ENCODE data around the gene GCNT4.
A peak's percentile ranks its signal among the peaks of the same experiment; 100 is the strongest.
"Not testable (repeated sequence)": the region's sequence is repeated elsewhere in the genome, so short reads cannot be mapped to it uniquely, and the experiment has no call there.

GCNT4 gene, protein sequence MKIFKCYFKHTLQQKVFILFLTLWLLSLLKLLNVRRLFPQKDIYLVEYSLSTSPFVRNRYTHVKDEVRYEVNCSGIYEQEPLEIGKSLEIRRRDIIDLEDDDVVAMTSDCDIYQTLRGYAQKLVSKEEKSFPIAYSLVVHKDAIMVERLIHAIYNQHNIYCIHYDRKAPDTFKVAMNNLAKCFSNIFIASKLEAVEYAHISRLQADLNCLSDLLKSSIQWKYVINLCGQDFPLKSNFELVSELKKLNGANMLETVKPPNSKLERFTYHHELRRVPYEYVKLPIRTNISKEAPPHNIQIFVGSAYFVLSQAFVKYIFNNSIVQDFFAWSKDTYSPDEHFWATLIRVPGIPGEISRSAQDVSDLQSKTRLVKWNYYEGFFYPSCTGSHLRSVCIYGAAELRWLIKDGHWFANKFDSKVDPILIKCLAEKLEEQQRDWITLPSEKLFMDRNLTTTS

DNA sequence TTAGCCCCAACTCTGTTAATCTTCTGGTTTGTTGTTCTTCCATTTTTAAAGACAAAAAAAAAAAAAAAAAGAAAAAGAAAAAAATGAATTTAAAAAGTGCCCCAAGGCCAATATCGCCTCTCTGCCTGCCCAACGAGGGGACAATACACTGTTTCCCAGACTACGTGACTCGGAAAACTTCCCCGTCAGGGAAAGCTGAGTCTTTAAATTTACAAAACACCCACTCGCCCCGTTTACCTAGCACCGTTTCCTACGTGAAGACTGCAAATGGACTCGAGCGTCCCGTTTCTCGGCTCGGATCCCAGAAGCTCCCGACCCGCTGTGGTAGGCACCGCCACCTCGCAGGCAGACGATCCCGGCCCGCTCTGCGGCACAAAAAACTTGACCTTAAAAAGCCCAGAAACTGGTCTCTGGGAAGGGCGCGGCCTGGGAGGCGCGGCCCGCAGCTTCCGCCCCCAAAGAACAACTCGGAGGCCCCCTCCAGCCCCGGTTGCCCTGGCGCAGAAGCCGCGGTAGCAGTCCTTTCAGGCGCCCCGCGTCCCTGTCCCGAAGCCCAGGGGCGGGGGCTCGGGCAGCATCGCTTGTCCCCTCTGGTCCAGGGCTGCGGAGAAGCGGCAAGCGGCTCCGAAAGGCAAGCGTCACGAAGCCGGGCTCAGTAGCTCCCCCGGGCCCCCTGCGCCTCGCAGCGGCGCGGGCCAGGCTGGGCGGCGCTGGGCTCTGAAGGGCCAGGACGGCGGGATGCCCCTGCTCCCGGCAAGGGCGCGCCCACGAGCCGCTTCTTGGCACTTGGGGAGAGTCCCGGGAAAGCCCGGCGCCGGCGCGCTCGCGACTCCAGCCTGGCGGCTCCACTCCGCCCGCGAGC, at the start of gene GCNT4:
Gene GCNT4 (minus strand): TSS at position 367 of the 862 bp plus-strand sequence. CDS start 22,521 bp downstream, outside the sequence.
- DNase-seq: peak; percentile 40

GRCh38 chr5:75095956-75096355, 43.6 kb upstream of the GCNT4 start:
- not testable (repeated sequence) for DNase-seq

- DNase-seq: no peak
These were observed 39.2 kb upstream of the GCNT4 start for GRCh38 chr5:75091597-75091996.

- DNase-seq: no peak
These were observed 37.3 kb upstream of the GCNT4 start for GRCh38 chr5:75089662-75090061.

DNA sequence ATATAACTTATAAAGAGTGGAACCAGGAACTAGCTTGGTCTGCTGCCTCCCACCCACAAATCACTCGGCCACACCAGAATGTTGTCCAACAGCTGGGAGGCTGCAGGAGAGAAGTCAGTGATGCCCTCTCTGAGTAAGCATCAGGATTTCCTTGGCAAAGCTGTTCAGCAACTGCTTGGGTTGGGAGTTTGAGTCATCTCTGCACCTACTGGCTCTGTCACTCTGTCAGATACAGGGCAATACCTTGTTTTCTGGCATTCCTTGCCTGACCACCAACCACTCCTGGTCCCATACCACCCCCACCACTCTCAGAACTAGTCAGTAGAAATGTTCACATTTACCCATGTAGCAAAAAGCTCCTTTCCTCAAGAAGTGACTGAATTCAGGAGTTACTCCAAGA, 36.8 kb upstream of the GCNT4 start:
- no peak for DNase-seq

- no peak for DNase-seq
These were observed 36.3 kb upstream of the GCNT4 start for GRCh38 chr5:75088648-75089047.

GRCh38 chr5:75081510-75081909, 29.2 kb upstream of the GCNT4 start:
- no peak for DNase-seq

DNA sequence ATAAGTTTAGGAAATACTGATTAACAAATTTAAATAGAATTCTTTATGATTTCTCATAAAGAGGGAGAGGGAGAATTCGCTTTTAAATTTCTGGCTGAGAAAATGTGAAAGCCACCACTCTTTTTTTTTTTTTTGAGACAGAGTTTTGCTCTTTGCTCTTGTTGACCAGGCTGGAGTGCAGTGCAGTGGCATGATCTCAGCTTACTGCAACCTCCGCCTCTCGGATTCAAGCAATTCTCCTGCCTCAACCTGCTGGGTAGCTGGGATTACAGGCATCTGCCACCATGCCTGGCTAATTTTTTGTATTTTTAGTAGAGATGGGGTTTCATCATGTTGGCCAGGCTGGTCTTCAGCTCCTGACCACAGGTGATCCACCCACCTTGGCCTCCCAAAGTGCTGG, 27.0 kb upstream of the GCNT4 start:
- DNase-seq: not testable (repeated sequence)

DNA sequence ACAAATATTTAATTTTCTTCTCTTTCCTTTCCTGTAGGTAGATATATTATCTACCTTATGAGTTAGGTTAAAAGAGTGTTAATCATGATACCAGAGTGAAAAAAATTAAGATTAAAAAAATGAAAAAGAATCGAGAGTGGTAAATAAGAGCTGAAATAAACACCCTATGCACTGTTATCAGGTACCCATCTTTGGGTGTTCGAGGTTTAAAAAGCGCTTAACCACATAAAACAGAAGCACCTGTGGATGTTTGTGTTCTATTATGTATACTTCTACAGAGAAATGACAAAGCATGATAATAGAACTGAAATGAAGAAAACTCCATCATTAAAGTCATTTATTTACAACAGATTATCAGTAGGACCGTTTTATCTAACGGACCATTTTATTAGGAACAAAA, 25.7 kb upstream of the GCNT4 start:
- DNase-seq: no peak

DNA sequence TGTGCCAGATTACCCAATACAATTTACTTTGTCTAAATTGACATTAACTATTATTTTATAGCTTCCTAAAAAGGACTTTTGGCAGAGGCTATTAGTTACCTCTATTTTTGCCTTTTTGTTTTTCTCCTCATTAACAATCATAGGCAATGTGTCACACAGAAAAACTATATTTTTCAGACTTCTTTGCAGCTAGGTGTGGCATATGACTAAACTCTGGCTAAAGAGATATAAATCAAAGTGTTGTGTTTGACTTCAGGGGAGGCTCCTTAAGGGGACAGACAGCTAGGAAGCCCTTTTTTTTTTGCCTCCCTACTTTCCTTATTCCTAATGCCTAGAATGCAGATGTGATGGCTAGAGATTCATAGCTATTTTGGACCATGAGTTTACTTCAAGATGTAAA, 19.7 kb upstream of the GCNT4 start:
- no peak for DNase-seq

GRCh38 chr5:75071100-75071499, 18.7 kb upstream of the GCNT4 start:
- no peak for DNase-seq

DNA sequence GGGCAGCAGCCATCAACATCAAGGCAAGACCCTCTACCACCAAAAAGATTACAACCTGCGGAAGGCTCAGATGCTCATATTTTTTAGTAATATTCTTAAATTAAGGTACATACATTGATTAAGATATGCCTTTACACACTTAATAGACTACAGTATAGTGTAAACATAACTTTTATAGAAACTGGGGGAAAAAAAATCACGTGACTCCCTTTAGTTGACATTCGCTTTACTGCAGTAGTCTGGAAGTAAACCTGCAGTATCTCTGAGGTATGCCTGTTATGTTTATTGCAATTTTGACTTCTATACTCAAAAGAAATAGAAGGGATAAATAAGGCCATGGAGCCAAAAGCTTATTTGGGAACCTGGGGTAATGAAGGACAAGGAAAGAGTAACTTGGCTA, 15.1 kb upstream of the GCNT4 start:
- DNase-seq: no peak

DNA sequence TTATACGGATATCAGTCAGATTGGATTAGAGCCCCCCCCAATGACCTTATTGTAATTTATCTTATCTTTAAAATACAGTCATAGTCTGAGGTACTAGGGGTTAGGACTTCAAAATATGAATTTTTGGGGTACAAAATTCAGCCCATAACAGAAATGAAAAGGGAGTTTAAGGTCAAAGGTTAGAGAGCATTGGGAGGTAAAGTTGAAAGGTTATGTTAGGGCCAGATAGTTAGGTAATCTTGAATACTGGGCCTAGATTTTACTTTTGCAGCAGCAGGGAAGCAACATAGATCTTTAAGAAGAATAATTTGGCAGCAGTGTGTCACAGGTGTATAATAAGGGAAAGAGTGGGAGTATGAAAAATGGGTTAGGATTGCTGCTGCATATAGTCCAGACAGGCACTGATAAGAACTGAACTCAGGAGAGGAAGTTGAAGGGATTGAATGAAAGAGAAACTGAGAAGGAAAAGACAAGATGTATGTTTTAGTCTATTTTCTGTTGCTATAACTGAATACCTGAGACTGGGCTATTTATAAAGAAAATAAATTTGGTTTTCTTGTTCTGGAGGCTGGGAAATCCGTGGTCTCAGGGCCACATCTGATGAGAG, 10.7 kb upstream of the GCNT4 start:
- DNase-seq: no peak

DNA sequence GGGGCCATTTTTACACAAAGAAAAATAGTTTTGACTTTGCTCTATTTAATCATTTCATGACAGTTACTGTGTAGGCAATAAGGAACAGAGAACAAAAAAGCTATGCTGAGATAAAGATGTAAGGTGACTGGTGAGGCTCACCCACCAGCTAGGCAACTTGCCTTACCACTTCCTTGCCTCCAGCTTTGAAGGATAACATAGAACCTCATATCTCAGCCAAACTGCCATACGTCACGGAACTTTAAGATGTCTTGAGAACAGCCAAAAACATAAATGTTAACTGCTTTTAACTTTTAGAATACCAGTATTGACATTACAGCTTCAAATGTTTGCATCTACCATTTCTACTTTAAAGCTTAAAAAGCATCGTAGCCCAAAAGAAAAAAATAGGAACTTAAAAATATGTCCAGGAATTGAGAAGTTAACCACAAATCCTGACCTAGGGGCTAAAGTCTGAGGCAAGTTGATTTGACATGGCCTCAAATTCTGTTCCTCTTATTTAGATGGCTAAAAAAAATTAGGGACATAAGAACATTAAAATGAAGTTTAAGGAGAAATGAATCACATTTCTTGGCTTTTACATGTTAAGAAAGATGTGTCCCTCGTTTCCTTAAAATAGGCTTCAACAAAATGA, 7.7 kb upstream of the GCNT4 start:
- peak; percentile 26 for DNase-seq

DNA sequence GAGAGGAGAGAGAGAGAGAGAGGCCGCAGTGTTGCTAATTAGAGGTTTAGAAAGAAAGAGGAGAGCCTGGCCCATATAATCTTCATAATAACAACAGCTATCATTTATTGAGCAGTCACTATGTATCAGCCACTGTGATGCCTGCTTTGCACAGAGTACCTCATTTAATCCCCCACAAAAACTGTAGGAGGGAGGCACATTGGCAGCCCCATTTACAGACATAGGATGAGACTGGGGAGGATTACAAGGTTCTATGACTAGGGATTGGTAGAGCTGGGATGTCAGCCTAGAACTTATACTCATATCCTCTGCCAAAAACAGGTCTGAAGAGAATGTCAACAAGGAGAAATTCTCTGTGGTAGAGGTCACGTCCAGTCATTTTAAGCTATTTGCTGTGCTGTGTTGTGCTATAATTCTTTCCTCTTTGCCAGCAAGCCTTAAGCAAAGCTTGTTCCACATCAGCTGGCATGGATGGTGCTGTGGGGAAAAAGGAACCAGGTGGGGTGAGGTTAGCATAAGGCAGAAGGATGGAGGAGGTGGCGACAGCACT, 6.7 kb upstream of the GCNT4 start:
- DNase-seq: no peak

DNA sequence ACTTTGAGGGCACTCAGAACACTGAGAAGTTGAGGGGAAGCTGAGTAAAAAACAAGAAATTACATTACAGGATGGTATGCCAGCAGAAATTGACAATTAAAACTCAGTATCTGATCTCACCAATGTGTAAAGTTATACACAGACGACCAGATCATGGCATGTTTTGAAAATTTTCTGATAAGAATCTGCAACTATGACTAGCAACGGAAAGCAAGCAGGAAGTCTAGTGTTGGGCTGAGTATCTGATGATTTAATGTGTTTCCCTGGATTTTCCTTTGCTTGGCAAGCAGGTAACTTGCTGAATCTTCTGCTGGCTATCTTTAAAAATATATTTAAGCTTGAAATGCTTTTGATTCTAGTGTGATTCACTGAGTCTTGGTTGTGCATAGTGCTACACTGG, 5.2 kb upstream of the GCNT4 start:
- no peak for DNase-seq

DNA sequence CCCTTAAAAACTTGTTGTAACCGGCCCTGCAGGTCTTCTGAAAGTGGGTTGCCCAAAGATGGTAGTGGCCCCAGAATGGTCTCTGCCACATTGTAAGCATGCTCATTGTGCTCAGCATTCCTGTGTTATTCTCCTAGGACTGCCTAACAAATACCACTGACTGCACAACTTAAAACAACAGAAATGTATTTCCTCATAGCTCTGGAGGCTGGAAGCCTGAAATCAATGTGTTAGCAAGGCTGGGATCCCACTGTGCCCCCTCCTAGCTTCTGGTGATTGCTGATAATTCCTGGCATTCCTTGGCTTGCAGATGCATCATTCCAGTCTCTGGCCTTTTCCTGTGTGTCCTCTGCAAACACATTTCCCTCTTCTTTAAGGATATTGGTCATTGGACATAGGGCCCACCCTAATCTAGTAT, 3.4 kb upstream of the GCNT4 start:
- no peak for DNase-seq

DNA sequence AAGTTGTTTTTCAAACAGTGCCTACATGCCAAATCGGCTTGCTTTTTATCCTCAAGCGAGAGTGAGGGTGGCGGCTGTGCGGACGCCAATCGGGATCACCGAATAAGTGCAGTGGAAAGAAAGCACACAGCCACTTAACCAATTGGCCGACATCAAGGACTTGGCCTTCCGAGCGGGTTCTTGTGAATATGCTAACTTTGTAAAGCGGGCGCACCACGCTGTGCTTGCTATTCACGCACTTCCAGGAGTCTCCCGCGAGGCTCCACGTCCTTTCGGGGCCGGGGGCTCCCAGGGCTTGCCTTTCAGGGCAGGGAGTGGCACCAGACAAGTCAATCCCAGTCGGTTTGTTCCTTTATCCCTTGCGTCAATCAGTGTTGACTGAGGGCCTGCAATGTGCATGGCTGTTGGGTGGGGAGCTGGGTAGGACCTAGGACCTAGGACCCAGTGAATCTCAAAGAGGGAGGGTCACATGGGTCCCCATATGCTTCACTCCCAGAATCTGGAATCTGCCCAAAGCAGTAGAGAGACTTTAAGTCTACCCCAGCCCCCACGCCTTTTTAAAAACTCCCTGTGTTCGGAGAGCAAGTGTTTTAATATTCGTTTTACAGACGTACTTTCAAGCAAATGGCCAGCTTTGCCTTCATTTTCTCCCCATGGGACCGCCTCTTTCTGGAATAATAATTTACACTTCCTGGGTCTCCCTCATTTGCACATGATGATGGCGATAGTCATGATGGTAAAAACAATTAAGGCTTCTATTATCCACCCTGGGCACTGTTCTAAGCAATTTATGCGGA, 2.0 kb upstream of the GCNT4 start:
- no peak for DNase-seq

DNA sequence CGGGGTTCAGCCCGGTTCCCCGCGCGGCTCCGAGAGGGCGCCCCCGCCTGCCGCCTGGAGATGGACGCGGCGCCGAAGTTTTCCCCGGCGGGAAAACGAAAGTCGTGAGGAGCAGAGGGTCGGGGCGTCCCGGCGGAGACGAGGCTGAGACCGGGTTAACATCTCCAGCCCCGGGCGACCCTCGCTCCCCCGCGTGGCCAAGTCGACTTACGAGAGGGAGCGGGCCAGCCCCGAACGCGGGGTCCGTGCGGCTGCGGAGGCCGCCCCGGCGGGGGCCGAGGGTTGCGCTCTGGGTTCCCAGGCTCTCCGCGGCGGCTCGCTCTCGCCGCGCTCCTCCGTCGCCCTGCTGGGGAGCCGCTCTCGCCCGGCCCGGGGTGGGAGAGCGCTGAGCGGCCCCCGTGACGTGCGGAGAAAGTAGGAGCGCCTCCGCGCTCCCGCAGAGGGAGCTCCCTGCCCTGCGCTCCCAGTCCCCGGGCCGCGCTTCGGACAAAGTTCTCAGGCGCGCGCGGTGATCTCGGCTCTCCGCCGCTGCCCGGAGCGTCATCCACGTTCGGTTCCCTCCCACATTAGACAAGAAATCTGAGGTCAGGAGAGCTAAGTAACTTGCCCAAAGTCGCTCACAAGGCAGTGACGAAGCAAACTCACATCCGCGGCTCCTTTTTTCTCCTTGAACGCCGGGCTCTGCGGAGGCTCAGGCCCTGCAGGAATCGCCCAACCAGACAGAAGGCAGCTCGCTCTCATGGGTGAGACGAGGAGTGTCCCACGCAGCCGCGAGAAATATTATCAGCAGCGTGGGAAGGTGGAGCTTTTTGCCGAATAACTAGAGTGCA, 1.2 kb upstream of the GCNT4 start:
- DNase-seq: peak; percentile 32

DNA sequence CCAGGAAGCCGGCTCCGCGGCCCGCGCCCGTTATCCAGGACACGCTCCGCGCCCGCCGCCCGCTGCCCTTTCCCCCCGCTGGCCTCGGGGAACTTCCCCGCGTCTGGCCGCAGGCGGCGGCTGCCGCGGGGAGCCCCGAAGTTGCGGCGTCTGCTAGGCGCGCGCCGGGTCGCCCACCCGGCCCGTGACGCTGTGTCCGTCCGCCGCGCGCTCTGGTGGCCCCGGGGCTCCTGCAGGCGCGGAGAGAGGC, 621 bp upstream of the GCNT4 start:
- no peak for DNase-seq

DNA sequence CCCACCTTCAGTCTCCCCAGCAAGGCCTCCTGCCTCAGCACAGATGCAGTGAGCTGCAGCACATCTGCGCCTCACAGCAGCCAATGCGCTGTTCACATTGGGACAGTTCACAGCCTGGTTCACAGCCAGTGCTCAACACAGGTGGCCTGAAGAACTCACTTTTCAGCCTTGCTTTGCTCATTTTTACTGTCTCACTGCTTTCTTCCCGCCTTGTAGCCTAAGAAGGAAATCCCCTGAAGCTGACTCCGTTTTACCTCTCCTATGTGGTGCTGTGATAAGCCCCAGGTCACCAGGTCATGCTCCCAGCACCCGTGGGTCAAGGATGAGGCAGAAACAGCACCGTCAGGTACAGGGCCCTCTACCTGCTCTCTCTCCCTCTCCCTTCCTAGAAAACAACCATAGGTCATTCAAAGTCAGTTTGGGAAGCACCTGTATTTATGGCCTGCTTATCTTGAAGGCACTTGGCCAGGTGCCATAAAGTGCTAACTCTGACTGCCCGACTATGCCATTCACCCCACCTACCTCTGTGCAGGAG, 1.1 kb downstream of the GCNT4 start:
- DNase-seq: peak; percentile 4
